NOMO-1 (cell line): Measurements from ENCODE around the gene RGMA.
A peak's percentile ranks its signal among the peaks of the same experiment; 100 is the strongest.

Experiments
- DNase-seq, 2 experiments: peaks; one replicate each; lab custom pipeline; 2025; ENCODE audit not compliant: unreplicated experiment in 2 of 2; lab: John Stamatoyannopoulos, UW

The RGMA gene

GRCh38 chr15:93102211-93102610 is 13.2 kb upstream of the RGMA start:
- no peak for DNase-seq

- DNase-seq = no peak
Observed at GRCh38 chr15:93093765-93094164, 4.8 kb upstream of the RGMA start.

- no peak for DNase-seq
Observed at GRCh38 chr15:93091465-93091864, 2.5 kb upstream of the RGMA start.

- no peak for DNase-seq
Observed at GRCh38 chr15:93089727-93090305, 805 bp upstream of the RGMA start.

- DNase-seq = peak in 1 of 2 experiments; percentile 19
Observed at GRCh38 chr15:93088200-93088980, 621 bp downstream of the RGMA start.

GRCh38 chr15:93087825-93088199 is 1.2 kb downstream of the RGMA start:
- peak; percentile 57 to 68 for DNase-seq

- DNase-seq = no peak
Observed at GRCh38 chr15:93086791-93087190, 2.2 kb downstream of the RGMA start.

- DNase-seq = no peak
Observed at GRCh38 chr15:93085692-93086091, 3.3 kb downstream of the RGMA start.

- DNase-seq = no peak
Observed at GRCh38 chr15:93082861-93083260, 6.2 kb downstream of the RGMA start.

GRCh38 chr15:93081399-93081798 is 7.6 kb downstream of the RGMA start:
- DNase-seq = no peak

GRCh38 chr15:93080451-93080850 is 8.6 kb downstream of the RGMA start:
- DNase-seq = no peak

GRCh38 chr15:93076875-93077274 is 12.1 kb downstream of the RGMA start:
- no peak for DNase-seq

- no peak for DNase-seq
Observed at GRCh38 chr15:93076217-93076616, 12.8 kb downstream of the RGMA start.

- no peak for DNase-seq
Observed at GRCh38 chr15:93074599-93074998, 14.4 kb downstream of the RGMA start.

- DNase-seq = no peak
Observed at GRCh38 chr15:93073465-93073952, 15.5 kb downstream of the RGMA start.

- DNase-seq = peak; percentile 25 to 42
Observed at GRCh38 chr15:93072411-93073394, 16.3 kb downstream of the RGMA start.

- DNase-seq = no peak
Observed at GRCh38 chr15:93072011-93072410, 17.0 kb downstream of the RGMA start.

- no peak for DNase-seq
Observed at GRCh38 chr15:93071469-93071936, 17.5 kb downstream of the RGMA start.

GRCh38 chr15:93070551-93071296 is 18.3 kb downstream of the RGMA start:
- no peak for DNase-seq

- no peak for DNase-seq
Observed at GRCh38 chr15:93070132-93070531, 18.9 kb downstream of the RGMA start.
